Lung microvascular endothelial cell (primary cell): Measurements from ENCODE around the gene PAH. TPM values are rescaled to one million over a fixed set of nuclear protein-coding genes. Genes with fewer than 3 reads are reported as not detected.
A peak's percentile ranks its signal among the peaks of the same experiment; 100 is the strongest.

Experiments
- DNase-seq, 2 donors: peaks; one replicate each; pipeline versions ENCODE4 v3.0.0 to v3.0.0-alpha.2; 2010; ENCODE audit warnings: low read depth in 2 of 2
- total RNA-seq: library from RNA; depleted of rRNA; stranded (reverse); fragments of >200 nt; gene quantifications from 2 replicates; pipeline ENCODE4 v1.2.1, GENCODE V29; 2014

PAH gene
- total RNA-seq, 1 donor from 2014 or later, result not detected

GRCh38 chr12:102900389-102900788 is 16.7 kb downstream of the PAH start:
- no peak for DNase-seq

GRCh38 chr12:102896067-102896466 is 21.0 kb downstream of the PAH start:
- no peak for DNase-seq

- no peak for DNase-seq
Measured at GRCh38 chr12:102891756-102892155, 25.3 kb downstream of the PAH start.

- DNase-seq, result no peak
Measured at GRCh38 chr12:102888511-102888910, 28.5 kb downstream of the PAH start.

GRCh38 chr12:102885043-102885932 is 31.8 kb downstream of the PAH start:
- DNase-seq, result no peak

- DNase-seq, result peak; percentile 35 to 37
Measured at GRCh38 chr12:102883204-102883799, 33.7 kb downstream of the PAH start.

- no peak for DNase-seq
Measured at GRCh38 chr12:102880783-102881182, 36.3 kb downstream of the PAH start.

GRCh38 chr12:102879144-102879763 is 37.8 kb downstream of the PAH start:
- peak; percentile 18 to 61 for DNase-seq

- DNase-seq, result no peak
Measured at GRCh38 chr12:102876883-102877282, 40.2 kb downstream of the PAH start.

GRCh38 chr12:102874819-102875218 is 42.2 kb downstream of the PAH start:
- DNase-seq, result no peak

- no peak for DNase-seq
Measured at GRCh38 chr12:102873077-102873476, 44.0 kb downstream of the PAH start.

- no peak for DNase-seq
Measured at GRCh38 chr12:102871014-102871413, 46.0 kb downstream of the PAH start.

GRCh38 chr12:102869571-102869970 is 47.5 kb downstream of the PAH start:
- DNase-seq, result no peak

GRCh38 chr12:102865821-102866615 is 51.0 kb downstream of the PAH start:
- DNase-seq, result no peak

- no peak for DNase-seq
Measured at GRCh38 chr12:102862486-102862885, 54.6 kb downstream of the PAH start.

- DNase-seq, result no peak
Measured at GRCh38 chr12:102851246-102851645, 65.8 kb downstream of the PAH start.

GRCh38 chr12:102849722-102850447 is 67.2 kb downstream of the PAH start:
- no peak for DNase-seq

- DNase-seq, result no peak
Measured at GRCh38 chr12:102848832-102849231, 68.2 kb downstream of the PAH start.

GRCh38 chr12:102847131-102847530 is 69.9 kb downstream of the PAH start:
- DNase-seq, result no peak

GRCh38 chr12:102833687-102834441 is 83.2 kb downstream of the PAH start:
- DNase-seq, result peak in 1 of 2 donors; percentile 22
